GM18517 (cell line): ENCODE results near the gene PTPN5.
"Not testable (repeated sequence)": the region's sequence is repeated elsewhere in the genome, so short reads cannot be mapped to it uniquely, and the experiment has no call there.

ENCODE experiments used
- ATAC-seq: cut with Tn5 transposase; IDR thresholded peaks from one replicate; pipeline ENCODE4 v1.9.1; 2021; ENCODE audit warnings: mild to moderate bottlenecking, moderate library complexity; ENCODE audit not compliant: unreplicated experiment

PTPN5 gene

GRCh38 chr11:18692941-18693760 is 98.4 kb downstream of the PTPN5 start:
- no peak for ATAC-seq

- ATAC-seq, result not testable (repeated sequence)
Measured at GRCh38 chr11:18691467-18692140, 100.0 kb downstream of the PTPN5 start.

- ATAC-seq, result no peak
Measured at GRCh38 chr11:18684267-18684666, 107.3 kb downstream of the PTPN5 start.

GRCh38 chr11:18682466-18682865 is 109.1 kb downstream of the PTPN5 start:
- ATAC-seq, result no peak

GRCh38 chr11:18681949-18682348 is 109.6 kb downstream of the PTPN5 start:
- ATAC-seq, result not testable (repeated sequence)
